ENCODE measurements around the gene PPIF.

Gene PPIF

DNA sequence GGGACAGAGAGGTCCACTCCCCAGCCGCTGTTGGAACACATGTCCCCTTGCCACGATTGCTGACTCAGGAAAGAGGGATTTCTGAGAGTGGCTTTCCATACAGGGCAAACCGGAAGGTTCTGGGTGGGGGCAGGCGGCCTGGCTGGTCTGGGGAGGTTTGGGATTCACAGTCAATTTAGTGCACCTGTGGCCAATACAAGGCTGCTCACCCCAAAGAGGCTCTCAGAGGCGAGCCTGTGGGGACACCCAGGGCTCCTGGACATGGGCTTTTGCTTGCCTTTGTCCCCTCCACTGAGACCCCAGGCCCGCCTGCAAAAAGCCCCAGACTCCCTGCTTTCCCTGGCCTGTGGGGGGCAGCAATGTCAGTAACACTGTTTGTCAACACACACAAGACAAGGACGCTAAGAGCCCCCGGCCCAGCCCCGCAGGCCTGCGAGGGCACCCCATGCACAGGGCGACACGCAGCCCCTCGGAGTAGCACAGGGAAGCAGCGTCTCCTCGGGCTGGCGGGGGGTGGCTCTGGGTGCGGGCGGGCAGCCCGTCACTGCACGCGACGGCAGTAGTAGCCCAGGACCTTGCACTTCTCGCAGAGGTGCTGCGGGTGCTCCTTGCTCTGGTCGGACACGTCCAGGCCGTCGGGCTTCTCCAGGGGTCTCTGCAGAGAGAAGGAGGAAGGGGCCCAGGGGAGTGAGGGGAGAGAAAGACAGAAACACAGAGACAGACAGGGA, 38.7 kb downstream of the PPIF start:
- Histone ChIP-seq H3K4me1 (peaks cover 14 to 50% (median 30%) of the 10 kb centered on the region in 10 experiments), H3K4me3 (no peak overlapping the region), H3K27me3 (no peaks in the 10 kb centered on the region), H4K20me1 (peaks cover 0 to 62% (median 5%) of the 10 kb centered on the region in 11 experiments; a peak in 11 of 22 replicates), H3K9ac (no peak overlapping the region), H3K4me2 (no peak overlapping the region), H3K36me3 (peaks cover 0 to 62% (median 29%) of the 10 kb centered on the region in 11 experiments; a peak in 13 of 22 replicates), H3K9me3 (replicated peaks in 1 of 11) (no peaks in the 10 kb centered on the region), H3K27ac (no peak overlapping the region)
- no peak for TF ChIP-seq Cebpa-rat (IDR thresholded peaks at IDR 0.05)

GRCh38 chr10:79386637-79387465, 39.6 kb downstream of the PPIF start:
- Histone ChIP-seq H4K20me1 (peaks cover 0 to 58% (median 5%) of the 10 kb centered on the region in 11 experiments; a peak in 11 of 22 replicates), H3K36me3 (peaks cover 0 to 70% (median 29%) of the 10 kb centered on the region in 11 experiments; a peak in 13 of 22 replicates), H3K27me3 (no peaks in the 10 kb centered on the region), H3K4me2 (peak overlapping the region in 1 of 11 experiments; percentile 70; a peak in 1 of 22 replicates), H3K9ac (no peak overlapping the region), H3K27ac (no peak overlapping the region), H3K4me1 (peaks cover 18 to 56% (median 38%) of the 10 kb centered on the region in 10 experiments), H3K9me3 (replicated peaks in 1 of 11) (no peaks in the 10 kb centered on the region), H3K4me3 (no peak overlapping the region)
- no peak for TF ChIP-seq Cebpa-rat (IDR thresholded peaks at IDR 0.05)

DNA sequence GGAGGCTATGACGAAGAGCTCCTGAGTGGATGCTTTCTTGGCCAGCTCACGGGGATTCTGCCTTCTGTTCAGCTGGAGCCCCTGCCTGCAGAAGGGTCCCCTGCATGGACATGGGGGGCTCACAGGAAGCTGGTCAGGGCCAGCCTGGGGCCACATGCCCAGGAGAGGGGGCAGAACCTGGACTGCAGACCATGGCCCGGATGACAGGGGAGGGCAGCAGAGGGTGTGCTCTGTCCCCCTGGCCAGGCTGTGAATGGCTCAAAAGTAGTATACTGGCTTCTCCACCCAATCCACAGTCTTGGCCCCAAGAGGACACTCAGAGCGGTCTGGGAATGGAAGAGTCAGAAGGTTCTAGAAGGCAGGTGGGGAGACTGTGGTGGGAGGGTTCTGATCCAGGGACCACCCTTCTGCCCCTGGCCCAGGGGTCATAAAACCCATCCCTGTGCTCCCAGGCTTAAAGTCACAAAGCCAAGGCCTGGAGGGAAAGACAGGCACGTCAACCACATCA, 40.3 kb downstream of the PPIF start:
- Histone ChIP-seq H3K9me3 (replicated peaks in 1 of 11) (no peaks in the 10 kb centered on the region), H3K9ac (no peak overlapping the region), H4K20me1 (peaks cover 0 to 52% (median 5%) of the 10 kb centered on the region in 11 experiments; a peak in 10 of 22 replicates), H3K4me2 (peak overlapping the region in 3 of 11 experiments; percentile 67 to 87 (median 70); a peak in 2 of 22 replicates), H3K36me3 (peaks cover 0 to 77% (median 36%) of the 10 kb centered on the region in 11 experiments; a peak in 14 of 22 replicates), H3K4me3 (no peak overlapping the region), H3K27ac (peak overlapping the region in 3 of 11 experiments; percentile 37 to 69 (median 51); a peak in 3 of 22 replicates), H3K4me1 (peaks cover 18 to 59% (median 42%) of the 10 kb centered on the region in 10 experiments), H3K27me3 (no peaks in the 10 kb centered on the region)
- TF ChIP-seq Cebpa-rat (IDR thresholded peaks at IDR 0.05), result no peak

GRCh38 chr10:79387974-79388850, 40.9 kb downstream of the PPIF start:
- no peaks in the 10 kb centered on the region for H3K9me3 ChIP-seq (replicated peaks in 1 of 11)
- H3K27ac ChIP-seq, result peak overlapping the region in 5 of 11 experiments; percentile 10 to 69 (median 37); a peak in 7 of 22 replicates
- peak overlapping the region in 9 of 11 experiments; percentile 24 to 90 (median 76); a peak in 16 of 22 replicates for H3K4me2 ChIP-seq
- TF ChIP-seq Cebpa-rat (IDR thresholded peaks at IDR 0.05), result no peak
- H3K4me3 ChIP-seq, result no peak overlapping the region
- H4K20me1 ChIP-seq, result peaks cover 0 to 48% (median 3%) of the 10 kb centered on the region in 11 experiments; a peak in 9 of 22 replicates
- H3K9ac ChIP-seq, result peak overlapping the region in 4 of 11 experiments; percentile 1 to 16 (median 12); a peak in 3 of 22 replicates
- no peaks in the 10 kb centered on the region for H3K27me3 ChIP-seq
- peaks cover 18 to 61% (median 46%) of the 10 kb centered on the region in 10 experiments for H3K4me1 ChIP-seq
- H3K36me3 ChIP-seq, result peaks cover 0 to 84% (median 42%) of the 10 kb centered on the region in 11 experiments; a peak in 14 of 22 replicates

GRCh38 chr10:79390057-79390456, 42.8 kb downstream of the PPIF start:
- H4K20me1 ChIP-seq, result peaks cover 0 to 43% (median 3%) of the 10 kb centered on the region in 11 experiments; a peak in 9 of 22 replicates
- no peak overlapping the region for H3K4me3 ChIP-seq
- peak overlapping the region; percentile 48 to 90 (median 76) for H3K4me2 ChIP-seq
- H3K36me3 ChIP-seq, result peaks cover 0 to 93% (median 48%) of the 10 kb centered on the region in 11 experiments; a peak in 14 of 22 replicates
- H3K27me3 ChIP-seq, result no peaks in the 10 kb centered on the region
- peak overlapping the region in 9 of 11 experiments; percentile 18 to 77 (median 65); a peak in 17 of 22 replicates for H3K27ac ChIP-seq
- TF ChIP-seq Cebpa-rat (IDR thresholded peaks at IDR 0.05), result no peak
- H3K9me3 ChIP-seq (replicated peaks in 1 of 11), result no peaks in the 10 kb centered on the region
- H3K9ac ChIP-seq, result peak overlapping the region in 7 of 11 experiments; percentile 20 to 53 (median 28); a peak in 11 of 22 replicates
- peaks cover 29 to 73% (median 61%) of the 10 kb centered on the region in 10 experiments for H3K4me1 ChIP-seq

DNA sequence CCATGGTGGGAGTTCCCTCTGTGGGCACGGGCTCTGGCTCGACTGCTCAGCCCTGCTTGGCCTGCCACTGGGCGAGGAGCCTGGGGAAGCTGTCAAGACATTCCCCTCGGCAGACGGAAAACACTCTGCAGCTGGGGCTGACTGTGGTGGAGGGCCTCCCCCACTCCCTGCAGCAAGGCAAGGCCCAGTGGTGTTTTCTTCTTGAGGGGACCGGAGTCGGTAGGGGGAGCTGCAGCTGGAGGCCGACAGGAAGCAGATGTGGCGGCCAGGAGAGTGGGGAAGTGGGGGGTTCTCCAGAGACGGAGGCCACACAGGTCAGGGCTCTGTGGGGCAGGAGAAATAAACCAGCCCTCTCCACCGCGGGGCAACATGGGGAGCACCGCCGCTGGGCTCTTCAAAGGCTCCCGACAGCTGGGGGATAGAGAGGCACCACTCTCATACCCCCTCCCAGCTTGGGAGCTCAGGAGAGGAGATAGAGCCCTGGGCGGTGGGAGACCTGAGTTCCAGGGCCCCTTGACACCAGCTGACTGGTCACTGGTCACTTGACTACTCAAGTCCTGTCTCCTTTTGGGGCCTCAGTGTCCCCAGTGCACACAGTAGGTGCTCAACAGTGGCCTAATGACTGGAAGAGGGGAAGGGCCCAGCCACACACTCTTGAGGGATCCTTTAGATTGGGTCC, 43.4 kb downstream of the PPIF start:
- no peaks in the 10 kb centered on the region for H3K9me3 ChIP-seq (replicated peaks in 1 of 11)
- peak overlapping the region; percentile 48 to 90 (median 76) for H3K4me2 ChIP-seq
- TF ChIP-seq Cebpa-rat (IDR thresholded peaks at IDR 0.05), result no peak
- peak overlapping the region in 9 of 11 experiments; percentile 12 to 53 (median 42); a peak in 13 of 22 replicates for H3K9ac ChIP-seq
- no peaks in the 10 kb centered on the region for H3K27me3 ChIP-seq
- H4K20me1 ChIP-seq, result peaks cover 0 to 37% (median 3%) of the 10 kb centered on the region in 11 experiments; a peak in 9 of 22 replicates
- no peak overlapping the region for H3K4me3 ChIP-seq
- peaks cover 0 to 86% (median 45%) of the 10 kb centered on the region in 11 experiments; a peak in 14 of 22 replicates for H3K36me3 ChIP-seq
- peaks cover 29 to 73% (median 61%) of the 10 kb centered on the region in 10 experiments for H3K4me1 ChIP-seq
- peak overlapping the region; percentile 18 to 77 (median 63); a peak in 18 of 22 replicates for H3K27ac ChIP-seq

All from BLaER1 treated with 17β-estradiol and CSF1 and Interleukin-3, amounts not matched to agents 10 nM and 100 nM (cell line).